Skeletal muscle tissue (tissue), 2 donors: ENCODE data around the gene IL3RA. TPM values are rescaled to one million over a fixed set of nuclear protein-coding genes. Genes with fewer than 3 reads are reported as not detected.

ENCODE experiments used
- small RNA-seq: library from RNA; depleted of rRNA; stranded (forward); fragments of <200 nt; gene quantifications from one replicate; pipeline ENCODE3, GENCODE V24; 2014
- total RNA-seq: library from RNA; depleted of rRNA; stranded (reverse); fragments of >200 nt; gene quantifications from one replicate; pipeline ENCODE4 v1.2.3, GENCODE V29; 2014

The IL3RA gene
- total RNA-seq, 1 donor from 2014 or later: 6.3 TPM

Small RNA genes within 50 kb of the gene (small RNA-seq; reads per million reads assigned to genes)
- gene MIR3690: not detected
- not detected for gene RNA5SP498

Other genes with a start within 250 kb of the IL3RA start
- gene CRLF2, start 124.1 kb upstream of the IL3RA start, total RNA-seq: 0.52 TPM
- 7.3 TPM for gene CSF2RA, start 68.0 kb upstream of the IL3RA start, total RNA-seq
- 185 TPM for gene SLC25A6, start 55.3 kb downstream of the IL3RA start, total RNA-seq
- gene ASMTL, start 116.1 kb downstream of the IL3RA start, total RNA-seq: 13.6 TPM
- 0.52 TPM for gene P2RY8, start 200.4 kb downstream of the IL3RA start, total RNA-seq